ENCODE results near the gene GPR183.

GRCh38 chr13:99329477-99329876 lies 22.3 kb upstream of the GPR183 start:
- no peak for TF ChIP-seq CTCF (IDR thresholded peaks at IDR 0.05)
- TF ChIP-seq POLR2AphosphoS5 (IDR thresholded peaks at IDR 0.05; ENCODE audit: low read depth, low read length) = no peak

All from Panc1 (cell line).